Spleen (tissue), 11 donors: Measurements from ENCODE around the gene SCUBE1. TPM values are rescaled to one million over a fixed set of nuclear protein-coding genes. Genes with fewer than 3 reads are reported as not detected.

ENCODE experiments used
- DNase-seq: peaks from one replicate; pipeline ENCODE4 v3.0.0-alpha.2; 2020
- H3K27ac ChIP-seq, 8 donors: fragments of 200-600 bp; sonication (generic) in 7 of 8; 1 replicate in 4 of 8; 2 replicates in 4 of 8; pipeline versions ENCODE4 v1.5.0 to v1.8.0; 2016 to 2021; ENCODE audit warnings: inconsistent platforms in 4 of 8, mild to moderate bottlenecking in 4 of 8, moderate library complexity in 1 of 8
- H3K27me3 ChIP-seq, 7 donors: fragments of 200-600 bp; sonication (generic) in 6 of 7; replicated peaks in 1 of 7; 1 replicate in 4 of 7; 2 replicates in 3 of 7; pipeline versions ENCODE4 v1.5.0 to v1.8.0; 2016 to 2021; ENCODE audit warnings: inconsistent platforms in 3 of 7, mild to moderate bottlenecking in 1 of 7
- H3K36me3 ChIP-seq, 6 donors: fragments of 200-600 bp; sonication (generic) in 5 of 6; 1 replicate in 4 of 6; 2 replicates in 2 of 6; pipeline versions ENCODE4 v1.5.0 to v1.8.0; 2016 to 2021; ENCODE audit warnings: inconsistent platforms in 2 of 6
- H3K4me1 ChIP-seq, 6 donors: fragments of 200-600 bp; sonication (generic) in 5 of 6; 1 replicate in 3 of 6; 2 replicates in 3 of 6; pipeline versions ENCODE4 v1.5.0 to v1.8.0; 2016 to 2021; ENCODE audit warnings: inconsistent platforms in 3 of 6
- H3K4me3 ChIP-seq, 8 donors: fragments of 200-600 bp; sonication (generic) in 7 of 8; 1 replicate in 4 of 8; 2 replicates in 4 of 8; pipeline versions ENCODE4 v1.5.0 to v1.8.0; 2016 to 2021; ENCODE audit warnings: inconsistent platforms in 4 of 8, mild to moderate bottlenecking in 4 of 8, moderate library complexity in 2 of 8
- H3K9me3 ChIP-seq, 8 donors: fragments of 200-600 bp; sonication (generic) in 7 of 8; 1 replicate in 4 of 8; 2 replicates in 4 of 8; pipeline versions ENCODE4 v1.5.0 to v1.8.0; 2016 to 2021; ENCODE audit warnings: inconsistent platforms in 4 of 8
- CTCF ChIP-seq, 11 experiments: fragments of 200-600 bp in 7 of 11; fragments of 450-650 bp in 4 of 11; sonication (generic) in 4 of 11; IDR thresholded peaks in 8 of 11; conservative IDR thresholded peaks in 3 of 11; 1 replicate in 7 of 11; 2 replicates in 4 of 11; pipeline versions ENCODE4 v1.4.0 to v1.8.0; 2016 to 2021; ENCODE audit warnings: antibody characterized with exemption in 11 of 11, inconsistent platforms in 4 of 11, mild to moderate bottlenecking in 1 of 11
- POLR2A ChIP-seq, 3 donors: fragments of 450-650 bp; IDR thresholded peaks; one replicate each; pipeline ENCODE4 v1.5.1; 2017; ENCODE audit warnings: antibody characterized with exemption in 3 of 3, mild to moderate bottlenecking in 1 of 3
- POLR2AphosphoS5 ChIP-seq, 3 donors: sonication (generic); formaldehyde crosslinking; IDR thresholded peaks; one replicate each; pipeline ENCODE4 v1.5.1; 2017; ENCODE audit warnings: antibody characterized with exemption in 3 of 3
- WGBS, 5 donors: extraction: QIAGEN DNeasy Blood & Tissue Kit in 3 of 5; methylation state at CpG; one replicate each; pipeline versions ENCODE4 v1.1.5 to v1.1.7; 2013 to 2018; 5-methylcytosine and 5-hydroxymethylcytosine counted together
- intact Hi-C: fragments of 100-400 bp; cut with DNase I; formaldehyde crosslinking; loops from one replicate; pipeline ENCODE4 v1.15.0; 2023; ENCODE audit warnings: low total_unique reads
- polyA plus RNA-seq, 3 donors: library from polyadenylated mRNA; stranded (reverse); fragments of 200-250 nt; gene quantifications; one replicate each; pipeline ENCODE4 v1.2.1, GENCODE V29; 2013
- total RNA-seq, 7 donors: library from RNA; depleted of rRNA in 3 of 7; stranded (reverse); fragments of >200 nt in 3 of 7; fragmentation: NEBNext Ultra II Directional in 4 of 7; extraction: Animal tissue kit (Norgen Biotek cat#: 25700) in 4 of 7; gene quantifications; one replicate each; pipeline versions ENCODE4 v1.1.0 to v1.2.1, GENCODE V29; 2016 to 2021
- donor health status: healthy with polysubstance abuse.
- donor health status: DM: no; HTN: no; CAD: no; lungs with moderate emphysema.
- donor health status: DM: no; HTN: no; CAD: no.
- donor health status: Bipolar disorder and iron deficiency.
- donor health status: healthy.
- donor health status: DM: no; HTN: no; CAD: no.
- donor health status: DM: yes; HTN: yes; CAD: no.

SCUBE1 gene
- total and polyA plus RNA-seq, 10 donors, result 0.46 to 43.5 (median 15.9) TPM

GRCh38 chr22:43277091-43277490 lies 66.1 kb downstream of the SCUBE1 start:
- WGBS, 5 donors, result 91 to 96% (median 95%) methylated on average over 6 to 10 of the region's 10 CpGs
- H3K27ac ChIP-seq, result peak overlapping the region in 6 of 8 donors; percentile 56 to 80 (median 70)
- H3K4me3 ChIP-seq, result no peak overlapping the region
- TF ChIP-seq POLR2A (IDR thresholded peaks at IDR 0.05) (no peak), CTCF (IDR thresholded peaks at IDR 0.05 in 8 of 11, conservative IDR thresholded peaks at IDR 0.05 in 3 of 11) (no peak), POLR2AphosphoS5 (IDR thresholded peaks at IDR 0.05) (no peak)
- H3K4me1 ChIP-seq, result peaks cover 3 to 45% (median 15%) of the 10 kb centered on the region in 6 donors
- no peak for DNase-seq
- no peaks in the 10 kb centered on the region for H3K36me3 ChIP-seq
- intact Hi-C loops, result no loop called here
- peaks cover 0 to 15% (median 0%) of the 10 kb centered on the region in 7 donors for H3K27me3 ChIP-seq
- H3K9me3 ChIP-seq, result no peaks in the 10 kb centered on the region

GRCh38 chr22:43276321-43276720 lies 66.9 kb downstream of the SCUBE1 start:
- peak overlapping the region; percentile 8 to 80 (median 65) for H3K27ac ChIP-seq
- no peaks in the 10 kb centered on the region for H3K36me3 ChIP-seq
- intact Hi-C loops, result no loop called here
- H3K27me3 ChIP-seq, result peaks cover 0 to 15% (median 0%) of the 10 kb centered on the region in 7 donors
- DNase-seq, result no peak
- peaks cover 3 to 45% (median 15%) of the 10 kb centered on the region in 6 donors for H3K4me1 ChIP-seq
- no peak overlapping the region for H3K4me3 ChIP-seq
- WGBS, 5 donors, result 66 to 79% (median 69%) methylated on average over 7 to 12 of the region's 12 CpGs
- TF ChIP-seq POLR2A (IDR thresholded peaks at IDR 0.05) (no peak), POLR2AphosphoS5 (IDR thresholded peaks at IDR 0.05) (no peak), CTCF (IDR thresholded peaks at IDR 0.05 in 8 of 11, conservative IDR thresholded peaks at IDR 0.05 in 3 of 11) (no peak)
- no peaks in the 10 kb centered on the region for H3K9me3 ChIP-seq

GRCh38 chr22:43275545-43276317 lies 67.4 kb downstream of the SCUBE1 start:
- H3K4me1 ChIP-seq, result peaks cover 3 to 45% (median 15%) of the 10 kb centered on the region in 6 donors
- intact Hi-C loops, result no loop called here
- WGBS, 5 donors, result 62 to 75% (median 68%) methylated on average over 19 of the region's 19 CpGs
- DNase-seq, result no peak
- no peak overlapping the region for H3K4me3 ChIP-seq
- peak overlapping the region; percentile 8 to 80 (median 65) for H3K27ac ChIP-seq
- TF ChIP-seq POLR2AphosphoS5 (IDR thresholded peaks at IDR 0.05) (peak in 2 of 3 donors; percentile 73 to 74), CTCF (IDR thresholded peaks at IDR 0.05 in 8 of 11, conservative IDR thresholded peaks at IDR 0.05 in 3 of 11) (no peak)
- no peaks in the 10 kb centered on the region for H3K36me3 ChIP-seq
- H3K27me3 ChIP-seq, result peaks cover 0 to 15% (median 0%) of the 10 kb centered on the region in 7 donors
- no peaks in the 10 kb centered on the region for H3K9me3 ChIP-seq

GRCh38 chr22:43274595-43275240 lies 68.5 kb downstream of the SCUBE1 start:
- Histone ChIP-seq H3K36me3 (no peaks in the 10 kb centered on the region), H3K27me3 (peaks cover 0 to 15% (median 0%) of the 10 kb centered on the region in 7 donors), H3K9me3 (no peaks in the 10 kb centered on the region), H3K4me1 (peaks cover 3 to 45% (median 15%) of the 10 kb centered on the region in 6 donors), H3K27ac (peak overlapping the region in 4 of 8 donors; percentile 30 to 80 (median 57)), H3K4me3 (no peak overlapping the region)
- TF ChIP-seq CTCF (IDR thresholded peaks at IDR 0.05 in 8 of 11, conservative IDR thresholded peaks at IDR 0.05 in 3 of 11) (no peak), POLR2AphosphoS5 (IDR thresholded peaks at IDR 0.05) (no peak), POLR2A (IDR thresholded peaks at IDR 0.05) (no peak)
- WGBS, 5 donors, result 76 to 84% (median 81%) methylated on average over 22 to 25 of the region's 25 CpGs
- no peak for DNase-seq
- intact Hi-C loops, result loop anchor here (5.0 kb wide), 2 partner anchors 73 to 113 kb away; no protein-coding TSS in a partner anchor
